ENCODE measurements around the gene NUFIP2.

DNA sequence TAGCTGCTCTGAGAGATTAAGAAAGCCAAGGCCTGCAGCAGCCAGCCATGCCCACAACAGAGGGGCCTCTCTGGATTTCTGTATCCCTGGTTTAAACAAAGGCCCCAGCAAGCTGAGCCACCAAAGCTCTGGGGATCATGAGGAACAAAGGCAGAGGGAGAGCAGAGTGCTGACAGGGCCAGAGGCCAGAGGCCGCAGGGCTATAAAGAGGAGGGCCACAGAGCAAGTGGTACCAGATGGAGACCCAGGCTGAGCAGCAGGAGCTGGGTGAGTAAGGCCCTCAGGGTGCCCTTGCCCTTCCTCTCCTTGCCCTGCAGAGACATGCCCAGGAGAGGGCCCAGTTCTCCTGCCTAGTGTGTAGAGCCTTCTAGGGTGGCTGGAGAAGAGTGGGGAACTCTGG lies 47.3 kb downstream of the NUFIP2 start, which contains the start of gene CRYBA1:
- no peak for TF ChIP-seq GATA3 (IDR thresholded peaks at IDR 0.05; ENCODE audit: low read depth, low read length)
- no peak for TF ChIP-seq GATA2 (IDR thresholded peaks at IDR 0.05; ENCODE audit: low read depth, low read length)
